Ectodermal cell (in vitro differentiated cells): ENCODE measurements around the gene ADAMTS2.

Experiments used
- H3K27ac ChIP-seq: 2 replicates; pipeline ENCODE4 v1.7.0; 2013; ENCODE audit warnings: mild to moderate bottlenecking, low read depth, low read length; ENCODE audit not compliant: insufficient read depth, poor library complexity, severe bottlenecking
- H3K27me3 ChIP-seq: 2 replicates; pipeline ENCODE4 v1.7.0; 2013; ENCODE audit warnings: mild to moderate bottlenecking, low read length; ENCODE audit not compliant: insufficient read depth, control insufficient read depth, poor library complexity, severe bottlenecking
- H3K36me3 ChIP-seq: one replicate; pipeline ENCODE4 v1.7.0; 2013; ENCODE audit warnings: low read length; ENCODE audit not compliant: control insufficient read depth, insufficient read depth
- H3K4me1 ChIP-seq: one replicate; pipeline ENCODE4 v1.7.0; 2013; ENCODE audit warnings: low read length; ENCODE audit not compliant: control insufficient read depth, insufficient read depth
- H3K4me3 ChIP-seq: 2 replicates; pipeline ENCODE4 v1.7.0; 2013; ENCODE audit warnings: low read depth, low read length, control low read depth; ENCODE audit not compliant: insufficient read depth
- H3K9me3 ChIP-seq: 2 replicates; pipeline ENCODE4 v1.7.0; 2013; ENCODE audit warnings: mild to moderate bottlenecking, low read length, moderate library complexity; ENCODE audit not compliant: control insufficient read depth
- WGBS, 2 experiments: methylation state at CpG; one replicate each; pipeline ENCODE4 v1.1.7; 2013; ENCODE audit warnings: missing lambda C conversion rate in 2 of 2; 5-methylcytosine and 5-hydroxymethylcytosine counted together

ADAMTS2 gene

DNA sequence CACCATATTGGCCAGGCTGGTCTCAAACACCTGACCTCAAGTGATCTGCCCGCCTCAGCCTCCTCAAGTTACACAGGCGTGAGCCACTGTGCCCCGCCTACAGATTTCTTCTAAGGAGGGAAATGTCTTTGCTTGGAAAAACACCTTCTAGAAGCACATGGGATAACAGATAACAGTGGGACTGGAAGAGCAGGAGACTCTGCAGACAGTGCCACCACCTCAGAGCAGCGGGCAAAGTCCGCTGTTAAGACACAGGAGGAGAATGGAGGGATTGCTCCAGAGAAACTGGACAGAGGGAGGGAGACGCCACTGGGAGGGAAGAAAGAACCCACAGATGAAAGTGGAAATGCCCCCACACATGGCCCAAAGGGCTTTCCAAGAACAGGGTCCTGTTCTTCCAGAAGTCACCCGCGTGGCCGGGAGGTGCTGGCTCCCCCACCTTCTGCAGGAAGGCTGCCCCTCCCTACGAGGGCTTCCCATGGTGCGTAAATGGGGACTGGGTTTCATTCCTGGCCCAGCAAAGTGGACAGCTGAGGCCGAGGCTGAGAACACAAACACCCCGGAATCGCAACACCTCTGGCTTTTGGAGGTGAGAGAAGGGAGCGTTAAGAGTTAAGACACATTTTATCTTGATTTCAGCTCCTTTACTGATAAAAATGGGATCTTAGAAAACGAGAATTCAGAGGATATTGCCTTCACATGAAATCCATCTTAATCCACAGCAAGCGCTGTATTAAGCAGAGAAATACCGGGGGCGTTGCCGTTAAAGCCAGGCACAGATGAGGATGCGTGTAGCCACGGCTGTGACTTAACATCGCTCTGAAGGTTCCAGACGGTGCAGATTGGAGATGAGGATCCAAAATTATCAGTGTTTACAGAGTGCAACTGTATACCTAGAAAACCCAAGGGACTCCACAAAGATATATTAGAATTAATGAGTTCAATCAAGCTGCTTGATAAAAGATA is 11.2 kb downstream of the ADAMTS2 start:
- Histone ChIP-seq H3K27me3 (no peaks in the 10 kb centered on the region), H3K9me3 (no peaks in the 10 kb centered on the region), H3K27ac (no peak overlapping the region), H3K36me3 (no peaks in the 10 kb centered on the region), H3K4me3 (no peak overlapping the region), H3K4me1 (no peaks in the 10 kb centered on the region)
- 85 to 86% methylated on average over 24 of the region's 24 CpGs for WGBS, 2 experiments

DNA sequence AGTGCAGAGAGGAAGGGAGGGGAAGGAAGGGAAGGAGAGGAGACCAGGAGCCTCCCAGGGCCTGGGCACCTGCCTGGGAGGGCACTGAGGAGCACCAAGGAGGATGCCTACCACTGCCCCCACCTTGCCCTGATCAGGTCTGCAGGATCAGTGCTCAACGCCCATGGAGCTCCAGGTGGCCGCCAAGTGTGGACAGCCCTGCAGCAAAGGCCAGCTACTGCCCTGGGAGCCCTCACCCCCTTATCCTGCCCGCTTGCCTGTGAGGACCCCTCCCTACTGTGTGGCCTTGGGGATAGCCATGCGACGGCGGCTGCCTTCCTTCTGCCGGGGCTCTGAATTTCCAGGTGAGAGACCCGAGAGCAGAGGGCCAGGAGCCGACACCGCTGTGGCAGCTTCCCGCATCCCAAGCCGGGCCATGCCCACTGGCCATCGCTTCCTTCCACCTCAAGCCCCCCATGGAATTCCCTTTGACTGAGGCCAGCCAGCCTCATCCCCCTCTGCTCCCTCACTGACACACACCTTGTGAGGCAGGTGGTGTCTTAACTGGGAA is 12.4 kb downstream of the ADAMTS2 start:
- H3K27ac ChIP-seq = no peak overlapping the region
- H3K4me1 ChIP-seq = no peaks in the 10 kb centered on the region
- H3K36me3 ChIP-seq = no peaks in the 10 kb centered on the region
- H3K27me3 ChIP-seq = no peaks in the 10 kb centered on the region
- no peak overlapping the region for H3K4me3 ChIP-seq
- no peaks in the 10 kb centered on the region for H3K9me3 ChIP-seq
- 81 to 87% methylated on average over 13 of the region's 13 CpGs for WGBS, 2 experiments

DNA sequence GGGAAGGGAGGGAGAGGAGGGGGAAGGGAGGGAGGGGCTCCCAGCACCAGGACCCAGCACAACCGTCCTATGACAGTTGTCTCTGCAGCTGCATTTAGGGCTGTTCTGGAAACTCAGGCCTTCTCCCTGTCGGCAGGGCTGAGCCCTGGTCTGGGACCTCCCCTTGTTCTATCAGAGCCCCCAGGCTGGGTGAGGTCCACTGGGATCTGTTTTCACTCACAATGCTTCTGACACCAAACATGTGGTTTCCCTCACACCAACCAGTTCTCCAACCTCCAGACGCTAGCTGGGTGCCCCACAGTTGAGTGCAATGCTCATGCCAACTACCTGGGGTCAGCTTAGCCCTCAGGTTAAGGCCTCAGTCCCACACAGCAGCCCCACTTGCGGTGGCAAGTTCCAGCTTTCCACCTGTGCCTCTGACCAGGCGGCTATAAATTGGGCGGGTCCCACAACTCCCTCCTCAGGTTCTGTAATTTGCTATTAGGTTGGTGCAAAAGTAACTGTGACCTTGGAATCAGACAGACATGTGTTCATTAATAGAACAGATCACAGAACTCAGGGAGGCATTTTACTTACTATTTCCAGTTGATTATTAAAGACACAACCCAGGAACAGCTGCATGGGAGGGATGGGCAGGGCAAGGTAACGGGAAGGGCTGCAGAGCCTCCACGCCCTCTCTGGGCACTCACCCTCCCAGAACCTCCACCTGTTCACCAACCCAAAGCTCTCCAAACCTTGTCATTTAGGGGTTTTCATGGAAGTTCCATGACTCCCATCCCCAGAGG is 13.5 kb downstream of the ADAMTS2 start:
- Histone ChIP-seq H3K4me3 (no peak overlapping the region), H3K9me3 (no peaks in the 10 kb centered on the region), H3K27ac (no peak overlapping the region), H3K4me1 (no peaks in the 10 kb centered on the region), H3K27me3 (peaks cover 8% of the 10 kb centered on the region), H3K36me3 (no peaks in the 10 kb centered on the region)
- WGBS, 2 experiments = 85 to 87% methylated on average over 8 of the region's 8 CpGs

DNA sequence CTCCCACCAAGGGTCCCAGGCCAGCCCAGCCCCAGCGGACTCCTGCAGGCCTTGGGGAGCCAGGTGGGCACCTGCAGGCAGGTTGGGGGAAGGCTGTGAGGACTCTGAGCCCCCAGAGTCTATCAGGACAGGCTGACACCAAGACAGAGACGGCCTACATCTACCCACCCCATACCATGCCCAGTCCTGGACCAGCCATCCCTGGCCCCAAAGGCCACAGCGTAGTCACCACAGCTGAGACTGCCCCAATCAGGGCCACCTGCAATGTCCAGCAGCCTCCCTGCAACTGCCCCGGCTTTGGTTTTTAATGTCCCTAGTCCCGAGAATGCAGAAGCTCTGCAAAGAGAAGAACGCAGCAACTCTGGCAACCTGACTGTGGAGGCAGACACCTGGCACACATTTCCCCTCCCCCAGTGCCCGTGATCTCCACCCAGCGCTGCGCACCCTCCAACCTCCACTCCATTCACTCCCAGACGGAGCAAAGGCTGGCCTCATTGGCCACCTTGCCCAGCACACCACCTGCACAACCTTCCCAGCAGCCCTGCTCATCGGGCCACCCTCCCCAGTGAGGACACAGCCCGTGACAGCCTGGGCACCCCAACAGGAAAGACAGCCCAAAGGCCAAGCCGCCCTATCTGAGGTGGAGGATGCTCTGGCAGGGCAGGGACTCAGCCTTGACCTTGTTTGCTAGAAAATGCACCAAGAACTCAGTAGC is 14.9 kb downstream of the ADAMTS2 start:
- WGBS, 2 experiments = 90 to 91% methylated on average over 13 of the region's 13 CpGs
- Histone ChIP-seq H3K27me3 (peaks cover 12% of the 10 kb centered on the region), H3K27ac (no peak overlapping the region), H3K9me3 (no peaks in the 10 kb centered on the region), H3K4me3 (no peak overlapping the region), H3K4me1 (no peaks in the 10 kb centered on the region), H3K36me3 (no peaks in the 10 kb centered on the region)

DNA sequence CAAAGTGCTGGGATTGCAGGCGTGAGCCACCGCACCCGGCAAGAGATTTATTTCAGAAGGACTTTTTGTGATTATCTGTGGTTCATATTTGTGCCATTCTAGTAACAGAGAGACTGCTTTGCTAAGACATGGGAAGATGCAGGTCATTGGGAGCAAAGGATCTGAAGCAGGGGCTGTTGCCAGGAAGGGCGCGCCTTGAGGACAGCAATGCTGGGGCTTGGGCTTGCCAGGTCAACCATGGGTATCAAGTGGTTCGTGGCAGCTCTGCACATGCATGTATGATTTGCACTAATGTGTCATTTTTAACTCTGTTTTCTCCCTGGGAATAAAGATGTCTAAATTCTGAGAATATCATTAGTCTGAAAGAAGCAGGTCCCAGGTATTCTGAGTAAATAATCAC is 17.0 kb downstream of the ADAMTS2 start:
- Histone ChIP-seq H3K27me3 (peaks cover 12% of the 10 kb centered on the region), H3K4me1 (no peaks in the 10 kb centered on the region), H3K4me3 (no peak overlapping the region), H3K9me3 (no peaks in the 10 kb centered on the region), H3K27ac (no peak overlapping the region), H3K36me3 (no peaks in the 10 kb centered on the region)
- 92 to 95% methylated on average over 6 of the region's 6 CpGs for WGBS, 2 experiments

DNA sequence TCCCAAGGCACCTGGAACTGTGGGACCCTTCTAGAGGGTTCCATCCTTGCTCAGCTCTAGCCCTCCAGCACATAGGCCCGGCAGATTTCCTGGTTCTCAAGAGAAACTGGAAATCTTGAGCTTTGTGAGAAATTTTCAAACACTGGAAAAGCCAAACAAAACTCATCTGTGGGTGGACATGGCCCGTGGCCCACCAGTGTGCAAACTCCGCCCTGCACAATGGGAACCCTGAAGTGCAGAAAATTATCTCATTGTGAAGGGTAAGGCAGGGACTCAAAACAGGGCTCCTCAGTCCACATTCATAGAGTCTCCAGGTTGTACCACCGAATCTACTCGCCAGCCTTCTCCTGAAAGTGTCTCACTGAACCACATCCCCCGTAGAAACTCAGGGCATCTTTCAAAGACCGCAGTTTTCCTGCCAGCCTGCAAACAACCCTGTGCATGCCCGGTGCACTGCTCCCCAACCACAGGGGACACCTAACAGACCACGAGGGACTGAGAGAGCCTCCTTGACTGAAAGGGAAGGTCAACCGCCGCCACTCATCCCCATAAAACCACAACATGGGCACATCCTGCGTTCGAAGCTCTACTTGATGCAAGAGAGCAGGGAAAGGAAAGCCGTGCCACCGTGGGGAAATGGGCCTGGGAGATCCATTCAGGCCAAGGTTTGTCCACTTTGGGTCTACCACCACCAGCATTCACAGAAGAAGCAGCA is 18.1 kb downstream of the ADAMTS2 start:
- WGBS, 2 experiments = 84 to 86% methylated on average over 15 of the region's 15 CpGs
- Histone ChIP-seq H3K4me3 (no peak overlapping the region), H3K36me3 (no peaks in the 10 kb centered on the region), H3K9me3 (no peaks in the 10 kb centered on the region), H3K27ac (no peak overlapping the region), H3K4me1 (no peaks in the 10 kb centered on the region), H3K27me3 (peaks cover 12% of the 10 kb centered on the region)

DNA sequence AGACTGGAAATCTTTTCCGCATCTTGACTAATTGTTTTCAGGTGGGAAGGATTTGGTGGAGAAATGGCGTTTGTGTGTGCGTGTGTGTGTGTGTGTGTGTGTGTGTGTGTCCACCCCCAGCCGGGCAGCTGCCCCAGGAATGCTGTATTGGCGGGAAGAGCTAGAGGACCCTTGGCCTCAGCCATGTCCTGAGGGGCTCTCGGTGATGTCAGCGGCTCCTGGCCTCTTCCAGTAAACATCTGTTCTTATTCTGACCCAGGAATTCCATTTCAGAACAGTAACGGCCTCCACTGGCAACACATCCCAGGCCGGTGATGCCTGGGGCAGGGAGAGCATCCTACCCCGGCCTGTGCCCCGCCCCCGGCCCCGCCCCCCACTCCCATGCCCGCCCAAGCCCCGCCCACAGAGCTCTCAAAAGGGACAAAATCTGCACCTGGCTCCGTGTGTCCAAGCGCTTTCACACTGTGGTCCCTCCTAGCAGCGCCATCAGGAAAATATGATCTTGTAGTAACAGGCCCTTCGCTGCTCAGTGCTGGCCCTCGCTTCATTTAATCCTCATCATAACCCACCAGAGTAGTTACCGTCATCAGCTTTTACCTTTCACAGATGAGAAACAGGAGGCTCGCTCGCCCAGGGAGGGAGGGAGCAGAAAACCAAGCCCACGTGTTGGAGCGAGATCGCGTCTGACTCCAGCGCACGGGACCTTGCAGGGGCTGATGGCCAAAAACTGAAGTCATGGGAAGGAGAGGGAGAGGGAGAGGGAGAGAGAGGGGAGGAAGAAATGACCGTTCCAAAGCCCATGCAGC is 18.9 kb downstream of the ADAMTS2 start:
- H3K36me3 ChIP-seq = no peaks in the 10 kb centered on the region
- 30 to 40% methylated on average over 27 to 30 of the region's 30 CpGs for WGBS, 2 experiments
- no peak overlapping the region for H3K4me3 ChIP-seq
- no peak overlapping the region for H3K27ac ChIP-seq
- no peaks in the 10 kb centered on the region for H3K4me1 ChIP-seq
- peaks cover 12% of the 10 kb centered on the region for H3K27me3 ChIP-seq
- no peaks in the 10 kb centered on the region for H3K9me3 ChIP-seq

DNA sequence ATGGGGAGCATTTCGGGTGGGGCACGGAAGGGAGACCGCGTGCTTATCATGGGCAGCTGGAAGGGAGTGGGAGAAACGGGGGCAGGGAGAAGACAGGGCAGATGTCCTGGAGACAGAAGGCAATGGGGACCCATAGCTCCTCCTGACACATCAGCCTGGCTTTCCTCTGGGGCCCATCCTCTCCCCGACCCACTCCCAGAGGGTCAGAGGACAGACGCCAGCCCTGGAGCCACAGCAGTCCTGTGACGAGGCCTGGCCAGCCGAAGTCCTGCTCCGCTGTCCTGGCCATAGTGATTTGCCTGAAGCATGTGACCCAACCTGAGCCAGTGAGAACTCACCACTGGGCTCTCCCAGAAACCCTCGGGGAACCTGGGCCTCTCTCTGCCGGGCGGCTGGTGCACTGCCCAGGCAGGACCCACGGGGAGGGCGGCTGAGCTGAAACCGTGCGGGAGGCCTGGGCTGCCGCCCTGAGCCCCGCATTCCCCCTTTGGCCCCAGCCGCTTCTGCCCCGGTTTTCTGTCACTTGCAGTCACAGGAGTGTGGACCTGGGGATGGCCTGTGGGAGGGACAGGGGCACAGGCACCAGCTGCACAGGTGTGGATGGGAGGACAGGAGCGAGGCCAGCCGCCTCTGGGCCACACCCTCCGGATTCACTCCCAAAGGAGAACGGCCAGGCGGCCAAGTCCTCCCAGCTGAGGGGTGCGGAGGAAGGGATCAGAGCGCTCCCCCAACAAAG is 19.8 kb downstream of the ADAMTS2 start:
- Histone ChIP-seq H3K27ac (no peak overlapping the region), H3K27me3 (peaks cover 12% of the 10 kb centered on the region), H3K4me1 (no peaks in the 10 kb centered on the region), H3K36me3 (no peaks in the 10 kb centered on the region), H3K9me3 (no peaks in the 10 kb centered on the region), H3K4me3 (no peak overlapping the region)
- 94% methylated on average over 28 of the region's 28 CpGs for WGBS, 2 experiments
